HPDE6-E6E7 (cell line): Measurements from ENCODE around the gene NACC2.

Source experiments
- DNase-seq: peaks from one replicate; pipeline ENCODE4 v3.0.0; 2011; ENCODE audit warnings: missing footprints; ENCODE audit errors: extremely low spot score

The NACC2 gene

DNA sequence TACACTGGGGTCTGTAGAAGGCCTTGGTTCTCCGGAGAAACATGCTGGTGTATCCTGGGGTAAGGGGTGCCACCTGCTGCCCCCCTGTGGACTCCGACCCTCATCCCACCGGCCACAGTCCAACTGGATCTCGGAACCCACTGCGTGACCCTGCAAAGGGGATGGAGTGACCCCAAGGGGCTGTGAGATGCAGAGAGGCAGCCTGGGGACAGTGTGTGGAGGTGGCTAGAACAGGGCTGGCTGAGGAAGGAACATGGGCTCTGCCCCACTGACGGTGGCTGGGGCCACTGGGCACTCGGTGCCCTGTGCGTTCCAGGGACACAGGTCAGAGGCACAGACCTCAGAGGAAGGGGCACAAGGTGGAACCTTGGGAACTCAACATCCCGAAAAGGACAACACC lies 2.3 kb downstream of the NACC2 start:
- DNase-seq, result no peak

DNA sequence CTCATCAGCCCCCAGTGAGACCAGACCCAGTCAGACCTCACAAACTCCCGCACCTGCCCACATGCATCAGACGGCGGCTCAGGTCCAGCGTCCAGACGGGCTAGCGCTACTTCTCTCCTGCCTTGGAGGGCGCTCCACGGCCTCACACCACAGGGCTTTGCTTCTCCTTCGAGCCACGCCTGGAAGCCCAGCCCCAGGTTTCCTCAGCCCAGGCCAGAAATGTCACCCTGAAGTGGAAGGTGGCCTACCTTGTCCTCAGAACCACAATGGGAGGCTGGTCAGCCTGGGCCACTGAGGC lies 2.8 kb downstream of the NACC2 start:
- DNase-seq, result no peak

DNA sequence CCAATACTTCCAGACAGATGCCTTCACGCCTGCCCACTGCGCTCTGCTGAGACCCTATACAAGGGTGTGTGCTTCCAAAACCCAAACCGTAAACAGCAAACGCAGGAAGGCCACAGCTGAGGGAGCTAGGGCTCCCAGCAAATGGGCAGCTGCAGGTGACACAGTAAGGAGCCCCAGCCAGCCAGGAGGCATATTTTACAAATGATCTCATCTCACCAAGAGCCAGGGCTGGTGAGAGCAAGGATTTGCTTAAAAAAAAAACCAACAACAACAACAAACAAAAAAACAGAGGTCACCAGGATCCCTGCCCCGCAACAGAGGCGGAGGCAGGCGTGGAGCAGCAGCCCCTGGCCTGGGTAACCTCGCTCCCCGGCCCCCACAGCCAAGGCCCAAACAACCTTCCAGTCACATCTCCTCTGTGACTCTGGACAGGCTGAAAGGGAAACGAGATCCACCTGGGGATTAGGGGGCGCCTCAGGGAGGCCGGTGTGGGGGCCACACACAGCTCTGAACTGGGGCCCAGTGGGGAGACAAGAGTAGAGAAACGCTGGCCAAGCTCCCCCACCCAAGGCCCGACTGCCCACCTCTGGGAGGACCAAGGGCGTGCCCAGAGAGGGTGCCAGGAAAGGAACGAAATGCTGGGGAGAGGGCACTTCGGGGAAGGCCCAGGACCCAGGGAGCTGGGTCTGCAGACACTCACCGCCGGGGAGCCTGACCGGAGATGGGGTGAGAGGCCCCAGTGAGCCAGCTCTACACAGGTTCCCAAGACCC lies 3.3 kb downstream of the NACC2 start:
- DNase-seq, result no peak

DNA sequence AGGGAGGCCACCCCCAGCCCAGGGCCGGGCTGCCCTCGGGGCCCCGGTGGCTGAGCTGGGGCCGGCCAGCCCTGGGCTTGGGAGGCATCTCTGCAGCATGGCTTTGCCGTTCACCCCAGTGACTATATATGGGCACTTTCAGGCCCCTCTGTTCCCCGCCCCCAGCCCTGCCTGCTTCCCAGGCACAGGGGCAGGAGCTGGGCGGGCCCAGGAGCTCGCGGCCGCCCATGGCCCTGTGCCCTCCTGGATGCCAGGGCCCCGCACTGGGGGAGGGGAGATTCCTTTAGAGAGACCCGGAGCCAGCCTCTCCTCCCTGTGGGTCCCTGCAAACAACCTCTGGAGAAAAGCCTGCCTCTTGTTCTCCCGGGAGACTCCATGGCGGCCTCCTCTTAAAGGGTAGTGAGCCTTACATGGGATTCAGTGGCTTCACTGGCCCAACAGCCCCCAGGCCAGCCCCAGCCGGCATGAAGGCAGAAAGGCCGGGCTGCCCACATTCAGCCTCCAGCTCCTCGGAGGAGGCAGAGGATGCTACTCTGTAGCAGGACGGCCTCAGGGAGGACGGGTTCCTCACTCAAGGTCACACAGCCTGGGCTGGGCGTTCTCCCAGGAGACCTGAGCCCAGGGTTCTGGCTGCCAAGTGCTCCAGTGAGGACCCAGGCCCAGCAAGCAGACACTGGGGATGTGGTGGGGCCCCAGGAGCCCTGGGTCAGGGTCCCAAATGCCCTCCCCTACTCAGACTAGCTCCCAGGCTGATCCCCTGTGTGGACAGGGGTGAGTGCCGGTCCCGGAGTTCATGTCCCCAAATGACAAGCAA lies 4.1 kb downstream of the NACC2 start:
- DNase-seq, result no peak

DNA sequence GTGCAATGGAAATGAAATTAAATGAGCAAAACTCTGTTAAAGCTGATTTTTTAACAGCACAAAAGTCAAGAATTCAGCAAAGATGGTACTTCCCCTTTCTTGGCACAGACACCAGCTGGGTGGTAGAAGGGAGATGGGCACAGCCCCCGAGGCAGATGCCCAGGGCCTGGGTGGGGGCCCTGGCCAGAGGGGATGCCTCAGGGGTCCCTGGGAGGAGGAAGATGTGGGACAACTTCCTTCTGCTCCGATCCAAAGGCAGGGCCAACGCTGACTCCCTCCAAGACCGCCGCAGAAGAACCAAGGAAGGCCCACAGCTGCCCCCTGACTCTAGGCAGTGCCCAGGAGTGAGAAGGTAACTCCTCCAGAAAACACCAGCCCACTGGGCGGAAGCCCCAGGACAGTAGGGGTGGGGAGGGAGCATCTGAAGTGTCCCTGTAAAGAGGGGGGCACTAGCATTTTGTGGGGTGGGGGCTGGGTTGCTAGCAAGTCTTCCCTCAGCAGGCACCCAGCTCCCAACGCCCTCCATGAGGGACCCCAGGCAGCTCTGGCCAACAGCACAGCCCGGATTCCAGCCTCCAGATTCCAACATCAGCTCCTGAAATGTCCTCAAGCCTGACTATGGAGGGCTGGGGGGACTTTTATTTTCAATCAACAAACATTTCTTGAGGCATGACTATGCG lies 4.9 kb downstream of the NACC2 start:
- DNase-seq, result no peak

DNA sequence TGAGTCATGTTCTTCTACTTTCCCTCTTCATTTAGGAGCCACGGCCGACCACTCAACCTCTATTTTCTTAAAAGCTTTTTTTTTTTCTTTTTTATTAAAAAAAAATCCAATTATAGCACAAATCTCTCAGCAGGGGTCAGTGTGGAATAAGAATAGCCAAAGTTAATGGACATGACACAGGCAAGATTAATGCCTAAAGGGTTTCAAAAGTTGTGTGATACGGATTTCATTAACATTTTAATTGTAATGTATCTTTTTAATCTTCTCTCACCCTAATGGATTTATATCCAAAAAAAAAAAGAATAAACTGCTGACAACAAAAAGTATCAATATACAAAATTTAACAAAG lies 5.4 kb downstream of the NACC2 start:
- DNase-seq, result no peak

DNA sequence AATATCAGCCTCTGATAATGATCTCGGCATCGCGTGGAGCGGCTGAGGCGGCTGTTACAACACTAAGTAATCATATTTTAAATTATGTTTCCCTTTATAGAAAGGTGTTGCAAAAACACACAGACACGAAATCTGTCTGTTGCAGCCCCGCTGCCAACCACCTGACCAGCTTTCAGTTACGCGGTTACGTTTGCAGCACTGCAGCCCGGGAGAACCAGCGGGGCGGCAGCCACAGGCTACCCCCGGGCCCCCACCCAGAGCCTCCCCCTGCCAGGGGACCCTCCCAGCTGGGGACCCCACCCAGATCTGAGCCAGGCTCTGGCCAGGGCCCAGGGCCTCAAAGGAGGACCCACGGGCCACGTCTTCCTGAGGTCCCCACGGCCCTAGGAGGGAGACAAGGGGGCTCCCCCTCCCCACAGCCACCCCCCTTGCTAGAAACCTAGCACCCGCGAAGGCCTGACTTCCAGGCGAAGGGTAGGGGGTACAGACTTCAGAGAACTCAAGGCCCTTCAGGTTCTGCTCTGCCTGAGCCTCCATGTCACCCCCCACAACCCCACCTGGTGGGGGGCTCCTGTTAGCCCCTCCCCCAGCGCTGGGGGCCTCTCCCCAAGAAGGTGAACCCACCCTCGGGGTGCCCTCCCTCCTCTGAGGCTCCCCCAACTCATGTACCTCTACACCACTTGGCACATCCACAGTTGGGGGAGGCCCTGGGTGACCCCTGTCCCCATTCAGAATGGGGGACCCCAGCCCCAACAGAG lies 6.0 kb downstream of the NACC2 start:
- no peak for DNase-seq

DNA sequence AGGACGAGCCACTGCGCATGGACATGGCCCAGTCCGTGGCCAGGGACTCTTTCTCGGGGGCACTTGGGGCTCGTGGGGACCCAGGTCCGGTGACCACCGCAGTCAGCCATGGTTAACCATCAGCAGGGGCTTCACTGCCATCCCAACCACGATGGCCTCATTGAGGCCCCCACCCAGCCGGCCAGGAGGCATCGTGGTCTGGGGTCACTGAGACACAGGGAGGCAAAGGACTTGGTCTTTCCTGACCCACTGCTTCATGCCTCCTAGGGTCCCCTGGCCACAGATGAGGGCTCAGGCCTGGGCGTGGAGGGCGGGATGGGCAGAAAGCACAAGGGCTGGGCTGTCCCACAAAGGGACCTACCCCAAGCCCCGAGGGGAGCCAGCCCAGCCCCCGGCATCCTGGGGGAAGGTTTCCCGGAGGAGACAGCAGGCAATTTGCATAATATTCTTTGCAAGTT lies 6.6 kb downstream of the NACC2 start:
- DNase-seq, result no peak

DNA sequence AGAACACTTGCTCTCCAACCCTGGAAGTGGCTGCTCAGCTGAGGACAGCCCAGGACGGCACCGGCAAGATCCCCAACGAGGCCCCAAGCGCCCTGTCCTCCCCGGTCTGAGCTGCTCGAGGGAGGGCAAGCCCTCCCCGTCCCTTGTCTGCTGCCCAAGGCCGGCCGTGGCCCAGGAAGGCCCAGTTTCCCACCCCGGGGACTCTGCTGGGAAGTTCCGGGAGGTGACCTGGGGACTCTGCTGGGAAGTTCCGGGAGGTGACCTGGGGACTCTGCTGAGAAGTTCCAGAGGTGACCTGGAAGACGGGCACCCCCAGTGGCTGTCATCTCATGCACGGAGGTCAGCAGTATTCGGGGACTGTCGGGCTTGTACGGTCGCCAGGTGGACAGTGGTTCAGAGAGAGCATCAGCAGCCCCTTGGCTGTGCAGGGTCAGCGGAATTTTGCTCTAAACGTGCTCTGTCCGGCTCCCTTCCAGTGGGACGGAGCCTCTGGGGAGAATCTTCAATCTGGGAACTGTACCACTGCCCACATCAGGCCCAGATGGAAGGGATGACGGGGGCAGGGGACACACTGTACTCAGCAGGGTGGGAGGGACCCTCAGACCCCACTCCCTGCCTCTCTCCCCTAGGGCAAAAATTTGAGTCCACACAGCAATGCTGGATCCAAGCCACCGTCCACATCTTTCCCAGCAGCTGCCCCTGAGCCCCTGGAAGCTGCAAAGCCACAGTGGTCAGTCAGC lies 7.2 kb downstream of the NACC2 start:
- no peak for DNase-seq

DNA sequence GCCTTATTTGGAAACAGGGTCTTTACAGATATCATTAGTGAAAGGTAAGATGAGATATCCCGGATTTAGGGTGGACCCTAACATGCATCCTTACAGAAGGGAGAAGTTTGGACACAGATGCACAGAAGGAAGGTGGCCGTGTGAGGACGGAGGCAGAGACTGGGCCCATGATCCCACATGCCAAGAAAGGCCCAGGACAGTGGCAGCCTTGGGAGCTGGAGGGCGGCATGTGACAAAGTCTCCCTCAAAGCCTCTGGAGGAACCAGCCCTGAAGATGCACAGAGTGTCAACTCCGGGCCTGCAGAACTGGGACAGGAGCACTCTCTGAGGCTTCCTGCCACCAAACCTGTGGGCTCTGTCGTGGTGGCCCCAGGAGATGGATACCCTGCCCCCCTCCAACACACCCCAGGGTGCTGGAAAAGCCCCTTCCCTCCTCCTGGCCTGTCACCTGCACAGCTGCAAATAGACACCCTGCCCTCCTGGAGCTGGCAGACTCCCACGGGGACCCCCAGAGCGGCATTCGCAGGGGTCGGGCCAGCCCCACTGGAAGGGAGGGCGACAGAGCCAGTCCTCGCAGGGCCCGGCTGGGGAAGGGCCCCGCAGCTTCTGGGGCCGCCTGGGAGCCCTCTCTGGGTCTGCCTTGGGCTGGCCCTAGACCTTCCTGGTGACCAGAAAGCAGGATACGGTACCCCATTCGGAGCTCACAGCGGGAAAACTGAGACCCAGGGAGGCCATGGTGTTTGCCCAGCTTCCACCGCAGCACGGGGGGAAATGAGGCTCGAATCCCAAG lies 7.9 kb downstream of the NACC2 start:
- DNase-seq, result no peak

DNA sequence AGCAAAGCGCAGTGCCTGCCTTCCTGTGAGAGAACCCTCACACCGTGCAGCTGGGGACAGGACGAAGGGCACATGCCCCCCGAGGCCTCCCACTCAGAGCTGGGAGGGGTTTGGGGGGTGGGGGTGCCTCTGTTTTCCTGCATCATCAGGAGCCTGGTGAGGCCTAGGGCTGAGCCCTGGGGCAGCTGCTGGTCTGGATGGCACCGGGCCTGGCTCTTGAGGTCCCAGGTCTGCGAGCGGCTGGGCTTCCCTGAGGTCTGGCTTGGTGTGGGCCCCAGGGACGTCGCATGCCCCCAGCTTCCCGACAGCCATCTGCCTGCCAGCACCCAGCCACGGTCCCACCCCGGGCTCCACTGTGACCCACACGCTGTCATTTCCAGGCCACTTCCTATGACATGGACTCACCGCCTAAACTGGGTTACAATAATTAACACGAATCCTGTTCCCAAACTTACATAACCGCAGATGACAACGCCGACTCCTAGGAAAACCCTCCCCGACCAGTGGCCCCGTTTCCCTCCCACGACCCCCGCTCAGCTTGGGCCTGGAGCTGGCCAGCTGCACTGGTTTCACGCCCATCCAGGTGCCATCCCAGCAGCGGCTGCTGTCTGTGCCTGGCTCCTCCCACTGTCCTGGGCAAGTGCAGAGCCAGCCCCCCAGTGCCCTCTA lies 8.7 kb downstream of the NACC2 start:
- no peak for DNase-seq

DNA sequence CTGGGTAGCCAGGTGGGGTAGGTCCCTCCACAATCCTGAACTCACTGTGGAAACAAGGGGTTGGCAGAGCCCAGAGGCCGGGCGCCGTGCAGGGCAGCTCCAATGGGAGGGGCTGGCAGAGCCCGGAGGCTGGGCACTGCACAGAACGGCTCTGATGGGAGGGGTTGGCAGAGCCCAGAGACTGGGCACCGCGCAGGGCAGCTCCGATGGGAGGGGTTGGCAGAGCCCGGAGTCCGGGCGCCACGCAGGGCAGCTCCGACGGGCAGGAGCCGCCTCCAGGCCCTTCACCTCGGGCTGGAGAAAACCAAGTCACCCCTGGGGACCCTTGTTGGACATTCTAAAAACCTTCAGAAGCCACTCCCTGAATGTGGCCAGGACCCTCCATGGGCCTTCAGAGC lies 9.3 kb downstream of the NACC2 start:
- no peak for DNase-seq

DNA sequence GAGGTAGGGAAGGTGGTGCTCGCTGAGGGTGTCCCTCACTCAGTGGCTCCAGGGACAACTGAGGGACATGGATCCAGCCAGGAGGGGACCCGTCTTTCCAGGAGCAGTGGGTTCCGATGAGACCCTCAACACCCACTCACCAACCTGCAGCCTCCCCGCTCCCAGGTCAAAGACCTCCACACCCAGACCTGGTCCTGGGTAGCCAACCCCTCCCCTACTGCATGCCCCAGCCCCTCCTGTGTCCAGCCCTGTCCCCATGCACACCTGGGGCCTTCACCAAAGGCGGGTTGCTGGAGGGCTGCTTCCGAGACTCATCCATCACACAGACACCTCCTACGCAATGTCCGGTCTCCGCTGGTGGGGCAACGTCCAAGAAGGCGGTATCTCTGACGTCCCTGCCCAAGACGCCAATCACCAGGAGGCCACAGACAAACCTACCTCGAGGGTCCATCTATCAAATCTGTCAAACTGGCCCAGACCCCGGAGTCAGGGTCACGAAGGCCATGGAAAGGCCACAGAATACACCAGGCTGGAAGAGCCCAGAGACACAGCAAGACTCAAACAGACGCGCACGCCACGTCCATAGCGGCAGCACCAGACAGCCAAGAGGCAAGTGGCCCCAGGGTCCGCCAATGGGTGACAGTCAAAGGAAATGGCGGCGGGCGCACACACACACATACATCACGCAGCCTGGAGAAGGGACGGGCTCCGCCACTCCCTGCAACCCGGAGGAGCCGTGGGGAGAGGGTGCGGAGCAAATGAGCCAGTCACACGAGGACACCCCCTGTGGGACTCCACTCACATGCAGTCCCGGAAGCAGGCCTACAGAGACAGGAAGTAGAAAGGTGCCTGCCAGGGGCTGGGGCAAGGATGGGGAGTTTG lies 10.8 kb downstream of the NACC2 start:
- no peak for DNase-seq

DNA sequence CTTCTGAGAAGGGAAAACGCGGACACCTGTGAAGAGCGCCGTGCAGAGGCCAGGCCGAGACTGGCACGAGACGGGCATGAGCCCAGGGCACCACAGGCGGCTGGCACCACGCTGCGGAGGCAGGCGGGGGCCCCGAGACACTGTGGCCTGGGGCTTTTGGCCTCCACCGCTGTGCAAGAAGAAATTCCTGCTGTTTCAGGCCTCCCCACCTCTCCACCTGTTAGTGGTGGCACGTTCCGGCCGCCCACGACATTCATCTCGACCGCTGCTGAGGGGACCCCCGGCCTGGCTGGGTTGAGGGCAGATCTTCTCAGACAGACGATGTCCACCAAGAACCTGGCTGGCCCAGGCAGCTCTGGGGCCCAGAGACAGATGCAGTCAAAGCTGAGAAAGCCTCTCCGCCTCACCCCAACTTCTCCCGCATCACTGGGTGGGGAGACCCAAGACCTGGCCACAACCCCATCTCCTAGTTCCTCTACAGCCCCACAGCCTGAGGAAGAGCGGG lies 11.5 kb downstream of the NACC2 start:
- DNase-seq, result no peak

DNA sequence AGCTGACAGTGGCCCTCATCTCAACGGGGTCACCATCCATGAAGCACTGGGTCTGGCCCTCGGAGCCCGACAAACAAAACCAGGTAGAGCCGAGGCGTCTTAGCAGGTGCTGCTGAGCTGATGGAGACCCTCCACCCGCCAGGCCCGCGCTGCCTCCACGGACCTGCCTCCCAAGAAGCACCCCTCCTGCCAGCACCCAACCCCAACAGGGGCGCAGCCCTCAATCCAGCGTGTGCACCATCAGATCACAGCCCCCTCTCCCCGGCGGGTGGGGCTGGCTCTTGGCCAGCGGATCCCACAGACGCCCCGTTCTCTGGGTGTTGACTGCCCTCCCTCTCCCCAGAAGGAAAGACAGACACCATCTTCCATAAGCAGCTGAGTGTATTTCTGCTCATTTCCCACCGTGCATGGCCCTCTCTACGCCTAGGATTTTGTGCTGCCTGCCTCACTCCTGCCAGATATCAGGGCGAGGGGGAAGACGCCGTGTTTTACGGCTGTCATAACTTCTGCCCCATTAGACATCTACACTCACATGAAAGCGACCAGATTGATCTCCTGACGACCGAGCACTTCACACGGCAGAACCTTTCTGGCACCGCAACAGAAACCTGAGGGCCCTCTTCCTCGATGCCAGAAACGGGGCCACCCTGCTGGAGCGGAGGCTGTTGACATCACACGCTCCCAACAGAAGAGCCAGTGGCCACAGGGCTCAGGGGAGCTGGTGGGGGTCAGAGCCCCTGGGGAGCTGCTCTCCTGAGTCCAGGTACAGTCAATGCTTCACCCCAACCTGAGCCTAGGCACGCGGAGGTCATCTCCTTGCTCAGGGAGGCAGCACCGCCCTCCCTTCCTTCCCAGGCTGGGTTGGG lies 12.4 kb downstream of the NACC2 start:
- DNase-seq, result no peak

DNA sequence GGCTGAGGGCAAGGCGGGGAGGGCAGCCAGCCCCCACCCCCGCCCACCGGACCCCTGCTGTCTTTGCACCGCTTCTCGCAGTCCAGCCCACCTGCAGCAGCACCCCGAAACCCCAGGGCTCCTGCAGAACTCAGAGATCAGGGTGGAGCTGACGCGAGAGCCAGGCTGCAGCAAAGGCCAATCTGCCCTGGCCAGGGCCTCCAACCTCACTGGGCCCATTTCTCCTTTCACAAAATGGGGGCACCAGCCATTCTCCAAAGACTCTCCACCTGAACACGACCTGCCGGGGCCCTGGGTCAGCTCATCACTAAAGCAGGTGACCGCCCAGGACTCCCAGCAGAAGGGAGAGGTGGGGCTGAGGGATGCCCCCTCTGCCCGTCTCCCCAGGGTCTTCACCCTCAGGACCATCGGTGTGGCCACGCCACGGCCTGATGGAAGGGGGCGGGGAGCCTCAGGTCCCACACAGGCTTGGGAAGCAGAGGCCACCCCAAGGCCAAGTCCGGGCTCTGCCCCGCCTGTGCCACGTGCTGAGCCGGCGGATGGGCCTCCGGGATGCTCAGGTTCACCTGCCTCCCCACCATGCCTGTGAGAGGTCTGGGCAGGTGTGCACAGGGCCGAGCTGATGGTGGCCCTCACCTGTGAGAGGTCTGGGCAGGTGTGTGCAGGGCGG lies 13.1 kb downstream of the NACC2 start:
- DNase-seq, result no peak

DNA sequence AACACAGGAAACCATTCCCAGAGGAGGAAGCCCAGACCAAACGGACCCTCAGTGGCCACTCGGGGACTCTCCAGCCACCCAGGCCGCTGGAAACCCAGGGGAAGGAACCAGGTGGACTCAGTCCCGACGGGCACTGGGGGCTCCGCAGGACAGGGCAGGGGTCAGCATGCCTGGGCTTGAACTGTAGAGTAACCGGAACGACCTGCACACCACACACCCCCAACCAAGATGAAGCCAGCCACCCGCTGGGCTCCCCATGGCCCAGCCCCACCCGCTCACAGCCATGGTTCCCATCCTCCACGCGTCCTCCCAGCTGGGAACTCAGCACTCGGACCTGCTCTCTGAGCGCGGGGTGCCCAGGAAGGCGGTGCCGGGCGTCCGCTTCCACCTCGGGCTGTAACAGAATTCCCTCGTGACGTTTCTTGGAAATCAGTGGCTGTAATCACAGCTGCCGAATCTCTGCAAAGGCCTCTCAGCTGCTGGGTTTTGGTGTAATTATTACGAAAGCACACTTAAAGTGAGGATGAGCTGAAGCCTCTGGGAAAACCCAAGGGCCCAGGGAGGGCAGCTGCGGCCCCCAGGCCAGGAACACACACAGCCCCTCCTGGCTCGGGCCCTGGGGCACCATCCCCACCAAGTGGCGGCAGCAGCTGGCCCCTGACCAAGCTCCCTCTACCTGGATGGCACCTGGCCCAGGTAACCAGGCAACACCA lies 13.8 kb downstream of the NACC2 start:
- no peak for DNase-seq
